GM21367 (cell line): ENCODE results near the gene VSNL1.
"Not testable (repeated sequence)": the region's sequence is repeated elsewhere in the genome, so short reads cannot be mapped to it uniquely, and the experiment has no call there.

Source experiments
- ATAC-seq: cut with Tn5 transposase; IDR thresholded peaks from one replicate; pipeline ENCODE4 v1.9.1; 2021; ENCODE audit not compliant: unreplicated experiment

Gene VSNL1

DNA sequence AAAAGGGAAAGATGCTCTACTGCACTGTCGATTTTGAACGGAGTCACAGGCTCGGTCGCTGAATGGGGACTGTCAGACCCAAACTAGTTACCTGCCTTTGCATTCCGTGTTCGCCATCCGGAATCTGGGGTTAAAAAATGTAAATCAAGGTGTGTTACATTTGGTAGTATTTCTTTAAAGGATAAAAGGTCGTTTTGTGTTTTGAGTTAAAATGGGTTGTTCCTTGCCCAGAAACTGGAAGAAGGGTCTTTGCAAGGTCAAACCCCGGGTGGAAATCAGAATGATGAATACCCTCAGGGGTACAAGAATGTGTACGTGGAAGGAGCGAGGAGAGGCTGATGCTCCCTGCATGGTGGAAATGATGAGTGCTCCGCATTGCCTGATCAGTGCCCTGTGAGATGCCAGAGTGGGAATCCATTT is 1.0 kb downstream of the VSNL1 start:
- no peak for ATAC-seq

DNA sequence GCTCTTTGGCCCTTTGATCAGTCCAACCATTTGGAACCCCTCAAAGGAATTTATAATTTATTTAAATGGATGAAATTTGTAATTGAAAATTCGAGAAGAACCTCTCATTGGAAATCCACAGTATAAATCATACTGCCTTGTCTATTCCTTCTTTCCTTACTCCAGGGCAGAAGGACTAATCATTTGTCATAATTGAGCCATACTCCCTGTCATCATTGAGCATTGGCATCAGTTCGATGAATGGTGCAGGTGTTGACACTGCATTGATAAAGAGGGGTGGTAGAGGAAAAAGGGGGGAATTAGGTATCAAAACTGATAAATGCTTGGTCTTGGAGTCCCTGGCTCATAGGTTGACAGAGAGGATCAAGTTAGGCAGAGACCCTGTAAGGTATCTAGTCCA is 2.0 kb downstream of the VSNL1 start:
- no peak for ATAC-seq

DNA sequence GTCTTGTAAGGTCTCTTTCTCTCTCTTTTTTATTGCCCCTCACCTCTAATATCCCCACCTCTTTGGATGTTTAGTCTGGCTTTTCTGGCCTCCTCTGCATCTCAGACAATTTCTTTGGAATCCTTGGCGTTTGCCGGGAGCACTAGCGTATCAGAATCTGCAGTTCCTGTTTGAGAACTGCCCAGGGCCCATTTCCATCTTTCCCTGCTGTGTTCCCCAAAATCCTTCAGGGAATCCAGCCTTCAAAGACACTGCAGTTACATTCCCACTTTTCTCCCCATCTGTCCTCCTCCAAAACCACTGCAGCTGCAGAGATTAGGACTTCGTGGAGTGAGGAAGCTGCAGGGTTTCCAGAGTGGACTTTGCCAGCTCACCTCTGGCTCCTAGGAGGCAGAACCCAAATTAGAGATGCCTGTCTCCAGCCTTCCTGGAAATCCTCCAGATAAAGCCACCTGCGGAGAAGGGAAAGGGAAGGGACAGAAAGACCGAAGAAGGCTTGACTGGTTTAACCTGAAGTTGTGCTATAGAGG is 2.7 kb downstream of the VSNL1 start:
- no peak for ATAC-seq

DNA sequence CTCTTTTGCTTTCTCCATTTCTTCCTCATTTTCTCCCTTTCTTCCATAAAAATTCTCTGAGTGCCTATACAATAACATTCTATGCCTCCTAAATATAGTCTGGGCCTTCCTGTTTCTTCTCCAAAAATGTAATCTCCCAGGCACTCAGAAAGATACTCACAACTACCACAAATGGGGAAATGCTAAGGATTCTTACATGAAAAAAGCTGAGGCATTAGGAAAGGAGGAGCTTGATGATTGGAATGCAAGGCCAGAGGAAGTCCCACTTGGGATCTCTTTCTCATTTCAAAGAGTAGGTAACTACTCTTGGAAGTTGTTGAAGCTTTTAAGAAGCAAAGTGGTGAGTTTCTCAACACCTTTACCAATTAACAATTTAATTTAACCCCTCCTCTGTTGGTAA is 3.4 kb downstream of the VSNL1 start:
- no peak for ATAC-seq

DNA sequence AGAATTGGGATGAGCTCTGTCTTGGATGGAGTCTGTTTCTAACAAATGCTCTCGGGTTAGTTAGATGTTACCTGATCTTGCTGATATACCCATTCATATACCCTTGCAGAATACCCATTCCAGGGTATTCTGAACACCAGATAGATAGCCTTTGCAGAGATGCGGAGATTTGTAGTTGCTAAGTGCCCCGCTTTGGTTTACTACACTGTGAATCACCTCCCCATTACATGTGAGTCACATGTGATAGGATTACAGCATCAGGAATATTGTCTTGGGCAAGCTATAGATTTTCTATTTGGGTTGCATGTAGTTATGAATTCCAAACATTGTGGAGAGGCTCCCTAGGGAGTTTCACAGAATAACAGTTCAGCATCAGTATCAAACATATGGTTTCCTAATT is 3.8 kb downstream of the VSNL1 start:
- ATAC-seq, result no peak

DNA sequence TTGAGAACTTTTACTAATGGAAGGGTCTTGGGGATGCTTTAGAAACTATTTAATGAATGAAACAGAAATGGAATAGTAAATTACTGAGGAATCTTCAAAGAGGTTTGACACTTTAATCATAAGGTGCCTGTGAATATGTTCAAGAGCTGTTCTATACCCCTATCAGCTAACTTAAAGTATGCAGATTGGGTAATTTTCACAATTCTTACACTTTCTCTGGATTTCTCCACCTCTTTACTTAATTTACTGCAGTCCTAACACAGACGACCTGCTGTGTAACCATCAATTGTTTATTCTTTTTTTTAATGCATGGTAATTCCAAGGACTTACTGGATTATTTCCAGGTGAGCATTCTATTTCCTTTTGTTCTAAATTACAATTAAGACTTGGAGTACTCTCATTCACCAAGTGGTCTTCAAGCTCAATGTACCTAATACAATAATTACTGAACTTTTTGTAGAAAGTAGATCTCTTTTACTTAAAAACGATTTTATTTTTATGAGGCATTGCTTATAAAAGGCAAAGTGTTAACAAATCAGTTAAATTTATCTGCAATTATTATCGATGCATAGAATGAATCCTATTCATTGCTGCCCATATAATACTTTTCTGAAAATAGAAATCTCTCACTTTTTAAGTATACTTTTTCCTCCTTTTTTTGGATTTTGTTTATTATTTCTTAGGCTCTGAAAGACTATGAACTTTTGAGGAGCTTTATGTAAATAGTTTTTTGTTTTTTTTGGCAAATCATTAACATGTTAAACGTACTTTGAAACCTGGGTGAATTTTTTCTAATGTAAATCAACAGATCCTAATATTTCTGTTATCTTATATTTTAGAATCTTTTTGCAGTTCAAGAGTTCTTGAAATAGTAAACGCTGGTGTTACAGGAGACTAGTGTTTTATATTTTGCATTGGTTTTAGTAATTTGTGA is 5.5 kb downstream of the VSNL1 start:
- ATAC-seq, result no peak

DNA sequence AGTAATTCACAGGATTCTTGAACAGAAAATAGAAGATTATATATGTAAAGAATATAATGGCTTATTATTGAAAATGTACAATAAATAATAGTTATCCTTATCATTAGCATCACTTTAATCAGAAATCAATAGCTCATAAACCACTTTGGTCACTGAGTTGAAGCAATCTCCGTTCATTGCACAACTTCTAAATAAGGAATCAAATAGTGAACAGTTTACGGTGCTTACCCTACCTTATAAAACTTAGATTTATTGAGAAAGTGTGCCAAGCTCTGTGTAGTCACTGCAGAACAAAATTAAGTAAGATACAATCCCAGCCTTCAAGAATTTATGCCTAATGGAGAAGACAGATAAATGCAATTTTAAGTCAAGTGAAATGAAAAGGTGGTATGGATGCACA is 6.7 kb downstream of the VSNL1 start:
- ATAC-seq, result no peak

DNA sequence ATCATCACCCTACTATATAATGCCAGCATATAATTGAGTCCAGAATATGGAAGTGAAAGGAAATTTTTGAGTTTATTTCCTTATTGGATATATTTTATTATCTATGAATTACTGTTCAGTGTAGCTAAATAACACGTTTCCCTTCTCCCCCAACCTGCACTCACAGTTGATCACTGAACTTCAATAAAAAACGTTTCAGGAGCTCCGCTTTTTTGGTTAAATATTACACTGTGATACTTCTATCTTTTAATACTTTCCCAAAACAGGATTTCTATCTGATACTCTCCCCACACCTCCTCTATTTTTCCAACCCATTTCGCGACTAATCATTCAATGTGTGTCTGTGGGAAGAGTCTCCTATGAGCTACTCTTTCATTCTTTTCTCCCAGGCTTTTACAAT is 7.2 kb downstream of the VSNL1 start:
- no peak for ATAC-seq

DNA sequence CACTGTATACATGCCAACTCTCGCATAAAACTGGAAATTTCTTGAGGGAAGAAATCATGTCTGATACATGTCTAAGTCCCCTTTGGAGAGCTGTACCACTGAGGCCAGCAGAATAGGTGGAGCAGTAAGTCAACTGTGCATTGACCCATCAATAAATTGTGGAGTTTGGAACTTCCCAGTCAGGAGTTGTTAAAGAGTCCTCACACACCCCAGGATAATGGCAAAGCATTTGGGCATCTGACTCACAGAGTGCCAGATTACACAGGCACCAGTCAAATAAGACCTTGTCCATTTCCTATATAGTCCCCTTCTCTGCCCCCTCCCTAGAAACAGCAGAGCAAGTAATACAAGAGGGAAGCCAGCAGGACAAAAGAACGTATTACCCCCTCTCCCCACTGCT is 10.4 kb downstream of the VSNL1 start:
- ATAC-seq, result no peak

DNA sequence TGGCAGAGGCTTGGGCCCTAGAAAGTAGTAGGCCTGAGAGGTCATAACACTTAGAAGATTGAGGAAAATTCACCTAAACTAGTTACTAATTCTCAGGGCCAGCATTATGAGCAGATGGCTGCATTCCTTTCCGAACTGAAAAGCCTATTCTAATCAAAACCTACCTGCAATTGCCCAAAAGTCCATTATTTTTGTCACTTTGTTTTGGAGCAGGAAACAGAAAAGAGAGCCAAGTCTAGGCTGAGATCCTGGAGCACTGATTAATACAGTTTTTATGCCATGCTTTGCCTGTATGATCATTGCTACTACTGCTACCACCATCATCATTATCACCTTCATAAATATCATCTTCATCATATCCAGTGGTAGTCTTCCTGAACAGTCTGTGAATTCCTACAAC is 14.7 kb downstream of the VSNL1 start:
- ATAC-seq, result no peak

DNA sequence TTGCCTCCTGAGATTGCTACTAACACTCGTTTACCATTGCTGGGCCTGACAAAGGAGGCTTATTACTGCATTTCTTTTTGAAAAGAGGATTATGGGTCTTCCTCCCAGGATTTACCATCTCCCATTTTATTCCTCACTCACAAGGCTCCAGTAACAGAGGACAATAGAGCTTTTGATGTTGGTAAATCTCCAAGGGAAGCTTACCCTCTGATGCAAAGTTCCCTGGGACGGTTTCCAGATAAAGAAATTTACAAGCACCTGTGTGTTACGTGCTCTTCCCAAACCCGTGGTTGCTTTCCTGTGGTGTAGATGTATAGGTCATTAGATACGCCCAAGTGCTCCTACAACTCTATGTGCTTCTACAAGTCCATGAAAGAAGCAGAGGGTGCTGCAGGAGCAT is 17.1 kb downstream of the VSNL1 start:
- ATAC-seq, result no peak

DNA sequence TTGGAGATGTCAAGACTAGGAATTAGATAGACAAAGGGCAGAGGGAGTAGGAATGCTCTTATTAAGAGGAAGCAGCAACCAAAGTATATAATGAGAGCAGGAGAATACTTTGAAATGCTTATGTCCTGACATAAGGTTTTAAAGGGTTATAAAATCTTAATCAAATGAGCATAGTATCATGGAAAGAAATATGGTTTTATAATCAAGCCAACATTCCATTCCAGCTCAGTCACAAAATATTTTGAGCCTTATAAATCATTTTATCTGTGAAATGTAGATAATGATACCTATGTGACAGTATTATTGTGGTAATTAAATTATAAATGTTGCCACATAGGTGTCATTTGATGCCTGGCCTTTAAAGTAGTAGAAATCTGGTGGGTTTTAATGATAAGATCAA is 17.6 kb downstream of the VSNL1 start:
- no peak for ATAC-seq

DNA sequence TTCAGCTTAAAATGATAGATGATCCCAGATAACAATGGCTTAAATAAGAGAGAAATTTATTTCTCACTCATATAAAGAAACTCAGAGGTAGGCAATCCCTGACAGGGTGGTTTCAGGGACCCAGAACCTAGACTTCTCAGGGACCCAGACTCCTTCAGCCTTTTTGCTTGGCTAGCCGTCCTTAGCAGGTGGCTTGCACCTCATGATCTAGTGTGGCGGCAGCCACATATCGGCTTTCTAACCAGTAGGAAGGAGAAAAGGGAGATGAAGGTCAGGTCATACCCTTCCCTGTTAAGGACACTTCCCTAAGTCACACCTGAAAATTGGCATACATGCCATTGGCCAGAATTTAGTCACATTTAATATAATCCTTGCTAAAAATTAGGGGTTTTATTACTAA is 18.4 kb downstream of the VSNL1 start:
- ATAC-seq, result no peak

DNA sequence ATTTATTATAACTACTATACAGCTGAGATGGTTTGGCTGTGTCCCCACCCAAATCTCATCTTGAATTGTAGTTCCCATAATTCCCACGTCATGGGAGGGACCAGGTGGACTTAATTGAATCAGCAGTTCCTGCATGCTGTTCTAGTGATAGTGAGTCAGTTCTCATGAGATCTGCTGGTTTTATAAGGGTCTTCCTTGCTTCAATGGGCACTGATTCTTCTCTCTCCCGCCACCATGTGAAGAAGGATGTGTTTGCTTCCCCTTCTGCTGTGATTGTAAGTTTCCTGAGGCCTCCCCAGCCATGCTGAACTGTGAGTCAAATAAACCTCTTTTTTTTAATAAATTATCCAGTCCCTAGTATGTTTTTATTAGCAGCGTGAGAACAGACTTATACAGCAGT is 25.2 kb downstream of the VSNL1 start:
- not testable (repeated sequence) for ATAC-seq

DNA sequence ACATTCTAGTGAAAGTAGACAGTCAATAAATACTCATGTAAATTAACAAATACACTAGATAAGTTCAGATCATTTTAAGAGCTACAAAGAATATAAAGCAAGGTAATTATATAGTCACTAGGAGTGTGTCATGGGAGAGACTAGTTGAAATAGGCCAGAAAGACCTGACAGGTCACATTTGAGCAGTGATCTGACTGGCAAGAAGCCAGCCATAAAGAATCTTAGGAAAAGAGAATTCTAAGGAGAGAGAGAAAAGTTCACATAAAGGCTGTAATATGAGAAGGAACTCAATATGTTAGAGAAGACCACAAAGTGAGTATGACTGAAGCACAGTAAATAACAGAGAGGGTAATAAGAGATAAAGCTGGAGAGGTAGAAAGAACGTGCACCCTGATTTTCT is 31.2 kb downstream of the VSNL1 start:
- no peak for ATAC-seq

DNA sequence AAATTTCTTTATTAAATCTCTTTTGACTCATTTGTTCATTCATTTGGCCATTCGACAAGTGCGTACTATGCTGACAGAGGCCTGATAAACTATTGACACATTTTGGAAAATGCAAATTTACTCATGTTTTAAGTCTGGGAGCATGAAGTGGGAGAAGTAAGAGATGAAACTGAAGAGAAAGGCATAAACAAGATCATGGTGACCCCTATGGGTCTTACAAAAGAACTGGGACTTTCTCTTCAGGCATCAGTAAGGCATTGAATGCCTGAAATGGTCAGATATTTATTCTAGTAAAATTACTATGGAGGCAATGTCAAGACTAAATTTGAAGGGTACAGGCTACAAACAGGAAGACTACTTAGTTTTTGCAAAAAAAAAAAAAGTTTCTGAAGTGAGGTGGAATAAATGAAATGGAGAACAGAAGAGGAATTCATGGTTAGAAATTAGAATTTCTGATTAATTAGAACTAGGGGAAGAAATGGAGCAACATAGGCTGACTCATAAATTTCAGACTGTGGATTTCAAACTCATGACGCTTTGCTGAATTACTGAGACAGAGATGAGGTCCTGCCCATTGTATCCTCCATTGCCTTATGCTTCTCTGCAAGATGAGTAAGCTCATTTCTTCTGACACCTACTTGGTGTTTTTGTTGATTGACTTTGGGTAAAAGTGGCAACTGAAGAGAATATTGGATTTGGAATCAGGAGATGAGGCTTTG is 32.7 kb downstream of the VSNL1 start:
- ATAC-seq, result no peak

DNA sequence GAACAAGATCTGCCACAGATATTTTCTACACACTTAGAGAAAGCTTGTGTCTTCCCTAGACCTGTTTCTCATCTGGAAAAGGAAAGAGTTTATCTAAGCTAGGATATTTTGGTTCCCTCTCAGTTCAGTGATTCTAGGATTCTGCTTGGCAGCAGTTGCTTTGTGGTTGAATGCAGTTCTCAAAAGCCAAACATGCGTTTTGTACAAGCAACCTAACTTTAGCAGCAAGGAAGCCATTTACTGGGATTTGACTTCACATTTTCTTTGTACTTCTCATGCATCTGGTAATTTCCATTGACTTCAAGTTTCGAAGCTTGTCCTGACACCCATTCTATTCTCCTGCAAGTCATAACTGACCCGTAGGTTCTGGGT is 33.3 kb downstream of the VSNL1 start:
- ATAC-seq, result no peak

DNA sequence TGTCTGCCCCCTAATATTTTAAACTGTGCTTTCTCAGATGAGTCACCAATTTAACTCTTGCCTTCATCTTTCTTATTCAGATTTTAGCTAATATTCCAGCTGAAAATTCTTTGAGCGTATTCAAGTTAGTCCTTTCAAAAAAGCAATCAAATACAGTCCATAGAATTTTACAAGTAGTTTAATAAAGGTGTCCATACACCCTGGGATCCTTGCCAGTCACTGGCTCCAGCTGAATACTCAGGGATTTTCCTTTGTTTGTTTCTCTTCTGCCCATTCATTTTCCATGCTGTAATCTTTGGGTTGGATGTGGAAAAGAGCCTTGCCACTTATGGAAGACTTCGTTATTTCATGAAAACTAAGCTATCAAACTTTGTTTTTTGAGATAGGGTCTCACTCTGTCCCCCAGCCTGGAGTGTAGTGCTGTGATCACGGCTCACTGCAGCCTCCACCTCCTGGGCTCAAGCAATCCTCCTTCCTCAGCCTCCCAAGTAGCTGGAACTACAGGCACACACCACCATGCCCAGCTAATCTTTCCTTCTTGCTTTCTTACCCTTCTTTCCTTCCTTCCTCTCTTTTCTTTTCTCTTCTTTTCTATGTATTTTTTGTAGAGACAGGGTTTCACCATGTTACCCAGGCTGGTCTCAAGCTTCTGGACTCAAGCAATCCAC is 34.0 kb downstream of the VSNL1 start:
- no peak for ATAC-seq

DNA sequence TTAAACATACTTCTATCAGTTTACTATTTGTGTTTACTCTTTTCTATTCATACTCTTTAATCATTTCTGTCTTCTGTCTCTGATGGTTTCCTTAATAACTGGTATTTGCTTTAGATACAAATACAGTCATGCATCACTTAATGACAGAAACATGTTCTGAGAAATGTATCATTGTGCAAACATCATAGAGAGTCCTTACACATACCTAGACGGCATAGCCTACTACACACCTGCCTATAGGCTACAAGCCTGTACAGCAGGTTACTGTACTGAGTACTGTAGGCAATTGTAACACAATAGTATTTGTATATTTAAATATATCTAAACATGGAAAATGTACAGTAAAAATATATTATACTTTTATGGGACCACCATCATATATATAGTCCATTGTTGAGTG is 36.3 kb downstream of the VSNL1 start:
- ATAC-seq, result no peak

DNA sequence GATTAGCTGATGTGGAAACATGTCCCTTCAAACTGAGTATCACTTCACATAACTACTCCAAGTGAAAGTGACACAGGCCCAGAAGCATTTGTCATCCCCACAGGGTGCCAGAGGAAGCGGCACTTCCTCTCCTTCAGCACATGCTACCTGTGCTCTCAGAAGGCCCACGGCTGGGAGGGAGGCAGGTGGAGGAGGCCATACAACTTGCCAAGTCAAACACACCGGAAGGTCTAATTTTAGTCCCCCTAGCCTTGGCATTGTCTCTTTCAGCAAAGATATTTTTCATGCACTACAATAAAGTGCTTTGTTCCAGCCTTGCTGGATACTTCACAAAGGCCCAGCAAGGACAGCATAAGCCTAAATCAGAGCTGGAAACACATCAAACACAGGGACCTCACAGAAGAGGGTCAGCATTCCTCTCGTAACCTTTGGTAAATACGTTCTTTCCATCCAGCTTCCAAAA is 38.0 kb downstream of the VSNL1 start:
- ATAC-seq, result peak; percentile 74

DNA sequence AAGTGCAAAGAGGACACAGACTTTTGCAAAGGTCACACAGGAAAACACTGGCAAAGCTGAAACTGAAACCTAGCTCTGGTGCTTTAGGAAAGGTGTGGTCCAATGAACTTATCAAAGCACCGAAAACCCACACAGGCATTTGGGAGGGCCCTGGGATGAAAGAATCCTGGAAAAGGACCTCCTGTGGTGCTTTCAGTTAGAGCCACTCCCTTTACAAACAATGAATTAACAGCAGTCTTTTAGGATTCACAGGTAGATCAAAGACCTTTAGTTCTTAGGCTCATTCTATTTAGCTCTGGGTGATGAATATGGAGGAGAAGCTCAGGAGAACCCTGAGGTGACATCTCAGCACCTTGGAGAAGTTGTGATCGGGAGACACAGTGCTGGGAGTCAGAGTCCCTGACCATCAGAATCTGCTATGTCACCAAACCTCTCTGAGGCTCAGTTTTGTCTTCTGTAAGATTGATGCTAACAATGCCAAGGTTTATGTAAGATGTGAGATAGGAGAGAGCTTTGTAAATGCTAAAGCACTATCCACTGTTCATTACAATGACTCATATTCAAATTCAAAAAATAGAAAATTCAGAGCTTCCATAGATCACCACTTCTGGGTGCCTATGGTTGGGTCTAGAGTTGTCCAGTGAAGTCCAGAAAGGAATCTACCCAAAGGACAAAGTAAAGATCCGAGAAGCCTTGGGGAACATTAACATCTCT is 39.3 kb downstream of the VSNL1 start:
- ATAC-seq, result no peak
